Fibroblast of lung (primary cell): ENCODE measurements around the gene CCM2.

ENCODE experiments used
- CTCF ChIP-seq, 2 donors: IDR thresholded peaks in 1 of 2; conservative IDR thresholded peaks in 1 of 2; 1 replicate in 1 of 2; 2 replicates in 1 of 2; pipeline ENCODE4 v1.5.1; 2011 to 2012; ENCODE audit warnings: low read length in 2 of 2, control low read depth in 1 of 2, inconsistent platforms in 1 of 2, low read depth in 1 of 2, mild to moderate bottlenecking in 1 of 2
- EZH2 ChIP-seq: IDR thresholded peaks from 2 replicates; pipeline ENCODE4 v1.5.1; 2012; ENCODE audit warnings: low read length, control low read depth, mild to moderate bottlenecking; ENCODE audit errors: missing control alignments

- TF ChIP-seq EZH2 (peak; percentile 55), CTCF (conservative IDR thresholded peaks at IDR 0.05 in 1 of 2, IDR thresholded peaks at IDR 0.05 in 1 of 2; ENCODE audit: low read depth in 1 of 2, low read length in 2 of 2) (no peak)
Observed at GRCh38 chr7:44962483-44963251, 37.3 kb upstream of the CCM2 start.
